Measurements from ENCODE around the gene CERS5.
"Not testable (repeated sequence)": the region's sequence is repeated elsewhere in the genome, so short reads cannot be mapped to it uniquely, and the experiment has no call there.

CERS5 gene

GRCh38 chr12:50101663-50102062, 65.5 kb downstream of the CERS5 start:
- DNase-seq = no peak

- DNase-seq = no peak
Observed at GRCh38 chr12:50100561-50100960, 66.6 kb downstream of the CERS5 start.

- DNase-seq = no peak
Observed at GRCh38 chr12:50099302-50100008, 67.7 kb downstream of the CERS5 start.

- no peak for DNase-seq
Observed at GRCh38 chr12:50097952-50098351, 69.2 kb downstream of the CERS5 start.

- DNase-seq = no peak
Observed at GRCh38 chr12:50090391-50090790, 76.8 kb downstream of the CERS5 start.

GRCh38 chr12:50089730-50090129, 77.4 kb downstream of the CERS5 start:
- DNase-seq = no peak

- DNase-seq = peak; percentile 37
Observed at GRCh38 chr12:50088577-50089335, 78.4 kb downstream of the CERS5 start.

GRCh38 chr12:50087995-50088394, 79.2 kb downstream of the CERS5 start:
- DNase-seq = no peak

- no peak for DNase-seq
Observed at GRCh38 chr12:50087151-50087550, 80.0 kb downstream of the CERS5 start.

GRCh38 chr12:50086148-50086547, 81.0 kb downstream of the CERS5 start:
- DNase-seq = no peak

- no peak for DNase-seq
Observed at GRCh38 chr12:50085615-50086072, 81.5 kb downstream of the CERS5 start.

GRCh38 chr12:50084775-50085614, 82.2 kb downstream of the CERS5 start, which contains the start of gene SMARCD1:
TSS of gene SMARCD1 (plus strand) at chr12:50085342. CDS start at chr12:50085370, 28 bp downstream.
- DNase-seq = peak; percentile 86

GRCh38 chr12:50084409-50084774, 82.8 kb downstream of the CERS5 start:
- DNase-seq = not testable (repeated sequence)

- no peak for DNase-seq
Observed at GRCh38 chr12:50083301-50083700, 83.9 kb downstream of the CERS5 start.

- DNase-seq = no peak
Observed at GRCh38 chr12:50082644-50083043, 84.5 kb downstream of the CERS5 start.

GRCh38 chr12:50081096-50081808, 85.9 kb downstream of the CERS5 start:
- DNase-seq = no peak

- no peak for DNase-seq
Observed at GRCh38 chr12:50079771-50080170, 87.4 kb downstream of the CERS5 start.

Data from activated T-cell treated with anti-CD3 and anti-CD28 coated beads, Interleukin-2, amount 50 U/mL, for 1 hour (primary cell).